WERI-Rb-1 (cell line): ENCODE measurements around the gene HHAT.

Experiments
- DNase-seq: peaks from one replicate; pipeline ENCODE4 v3.0.0-alpha.2; 2020
- H3K27ac ChIP-seq: fragments of 250-450 bp; sonication (Bioruptor Pico); 2 replicates; pipeline ENCODE4 v1.5.1; 2020; ENCODE audit warnings: mild to moderate bottlenecking, moderate library complexity
- H3K27me3 ChIP-seq: fragments of 250-450 bp; sonication (Bioruptor Pico); 2 replicates; pipeline ENCODE4 v1.5.1; 2021; ENCODE audit warnings: mild to moderate bottlenecking, low read depth, moderate library complexity; ENCODE audit not compliant: insufficient read depth, severe bottlenecking
- H3K36me3 ChIP-seq: fragments of 250-450 bp; sonication (Bioruptor Pico); 2 replicates; pipeline ENCODE4 v1.5.1; 2020; ENCODE audit warnings: mild to moderate bottlenecking, moderate library complexity
- H3K4me3 ChIP-seq: 2 replicates; pipeline ENCODE4 v1.5.1; 2011; ENCODE audit warnings: low read depth, mild to moderate bottlenecking, control low read depth, low read length
- H3K9me3 ChIP-seq: fragments of 250-450 bp; sonication (Bioruptor Pico); 2 replicates; pipeline ENCODE4 v1.5.1; 2021; ENCODE audit warnings: mild to moderate bottlenecking, moderate library complexity; ENCODE audit not compliant: severe bottlenecking
- CTCF ChIP-seq: IDR thresholded peaks from 2 replicates; pipeline ENCODE4 v1.5.1; 2011; ENCODE audit warnings: low read depth, mild to moderate bottlenecking, control low read depth, inconsistent platforms, low read length

Gene HHAT

DNA sequence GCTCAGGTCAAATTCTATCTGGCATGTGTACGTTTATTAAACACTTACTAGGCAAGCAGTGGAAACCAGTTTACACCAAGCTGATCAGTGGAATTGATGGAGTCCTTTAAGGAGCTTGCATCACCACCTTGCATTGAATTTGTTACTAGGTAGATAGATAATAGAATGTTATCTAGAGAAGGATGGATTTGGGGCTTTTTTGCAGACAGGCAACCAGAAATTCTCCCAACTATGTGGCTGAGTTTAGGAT is 44.9 kb downstream of the HHAT start:
- no peak overlapping the region for H3K4me3 ChIP-seq
- no peaks in the 10 kb centered on the region for H3K9me3 ChIP-seq
- H3K27me3 ChIP-seq, result no peaks in the 10 kb centered on the region
- no peaks in the 10 kb centered on the region for H3K36me3 ChIP-seq
- no peak for DNase-seq
- no peak overlapping the region; the same call in 1 of the 2 replicates for H3K27ac ChIP-seq
- no peak for TF ChIP-seq CTCF

GRCh38 chr1:210373878-210374599 is 45.3 kb downstream of the HHAT start:
- no peaks in the 10 kb centered on the region for H3K9me3 ChIP-seq
- peak; percentile 83 for TF ChIP-seq CTCF
- no peak overlapping the region for H3K4me3 ChIP-seq
- peak; percentile 86 for DNase-seq
- H3K36me3 ChIP-seq, result no peaks in the 10 kb centered on the region
- no peaks in the 10 kb centered on the region for H3K27me3 ChIP-seq
- H3K27ac ChIP-seq, result peak overlapping the region; percentile 51

DNA sequence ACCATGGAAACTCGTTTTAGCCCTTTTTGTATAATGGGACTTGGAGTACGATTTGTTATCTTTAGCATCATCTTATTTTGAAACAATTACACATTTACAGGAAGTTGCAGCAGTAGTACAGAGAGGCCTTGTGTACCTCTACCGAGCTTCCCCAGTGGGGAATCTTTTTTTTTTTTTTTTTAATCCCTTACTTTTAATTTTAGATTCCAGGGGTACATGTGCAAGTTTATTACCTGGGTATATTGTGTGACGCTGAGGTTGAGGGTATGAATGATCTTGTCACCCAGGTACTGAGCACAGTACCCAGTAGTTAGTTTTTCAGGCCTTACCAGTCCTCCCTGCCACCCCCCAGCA is 45.9 kb downstream of the HHAT start:
- Histone ChIP-seq H3K36me3 (no peaks in the 10 kb centered on the region), H3K27me3 (no peaks in the 10 kb centered on the region), H3K4me3 (no peak overlapping the region), H3K9me3 (no peaks in the 10 kb centered on the region), H3K27ac (no peak overlapping the region)
- TF ChIP-seq CTCF, result no peak
- DNase-seq, result no peak

GRCh38 chr1:210376836-210377372 is 48.2 kb downstream of the HHAT start:
- Histone ChIP-seq H3K27ac (no peak overlapping the region), H3K9me3 (no peaks in the 10 kb centered on the region), H3K27me3 (no peaks in the 10 kb centered on the region), H3K4me3 (no peak overlapping the region), H3K36me3 (no peaks in the 10 kb centered on the region)
- no peak for TF ChIP-seq CTCF
- DNase-seq, result no peak

GRCh38 chr1:210377731-210378333 is 49.1 kb downstream of the HHAT start:
- Histone ChIP-seq H3K4me3 (no peak overlapping the region), H3K27ac (no peak overlapping the region), H3K36me3 (no peaks in the 10 kb centered on the region), H3K9me3 (no peaks in the 10 kb centered on the region), H3K27me3 (no peaks in the 10 kb centered on the region)
- no peak for TF ChIP-seq CTCF
- no peak for DNase-seq

- no peak for DNase-seq
- Histone ChIP-seq H3K9me3 (no peaks in the 10 kb centered on the region), H3K27me3 (no peaks in the 10 kb centered on the region), H3K27ac (no peak overlapping the region), H3K4me3 (no peak overlapping the region), H3K36me3 (no peaks in the 10 kb centered on the region)
- TF ChIP-seq CTCF, result no peak
Measured at GRCh38 chr1:210378736-210379135, 50.0 kb downstream of the HHAT start.
